ENCODE data around the gene HTATSF1.

Gene HTATSF1

GRCh38 chrX:136452614-136453013, 44.8 kb upstream of the HTATSF1 start:
- Histone ChIP-seq H4K20me1 (ENCODE audit: insufficient read depth, low read length, poor library complexity, severe bottlenecking) (no peaks in the 10 kb centered on the region), H3F3A (ENCODE audit: low read depth) (no peaks in the 10 kb centered on the region), H3K9me3 (ENCODE audit: insufficient read depth, low read depth, low read length) (no peaks in the 10 kb centered on the region), H3K79me2 (ENCODE audit: insufficient read depth, low read length) (no peaks in the 10 kb centered on the region), H3K4me2 (ENCODE audit: low read depth, low read length, poor library complexity, severe bottlenecking) (no peak overlapping the region), H3K36me3 (ENCODE audit: insufficient read depth, low read length) (no peaks in the 10 kb centered on the region), H3K9me2 (replicated peaks; ENCODE audit: low read depth, low read length) (no peaks in the 10 kb centered on the region), H3K9ac (ENCODE audit: low read depth, low read length, poor library complexity, severe bottlenecking) (no peak overlapping the region), H3K27me3 (ENCODE audit: insufficient read depth, low read length, poor library complexity, severe bottlenecking) (no peaks in the 10 kb centered on the region), H2AFZ (ENCODE audit: low read length) (no peak overlapping the region), H3K4me1 (ENCODE audit: insufficient read depth, low read length, poor library complexity, severe bottlenecking) (no peaks in the 10 kb centered on the region), H3K4me3 (ENCODE audit: low read length, poor library complexity, severe bottlenecking) (no peak overlapping the region)
- no peak for TF ChIP-seq EZH2phosphoT487 (IDR thresholded peaks at IDR 0.05; ENCODE audit: borderline replicate concordance)
- TF ChIP-seq CTCF (conservative IDR thresholded peaks at IDR 0.05; ENCODE audit: low read length), result no peak

GRCh38 chrX:136453114-136453513, 44.3 kb upstream of the HTATSF1 start:
- Histone ChIP-seq H3K9me2 (replicated peaks; ENCODE audit: low read depth, low read length) (no peaks in the 10 kb centered on the region), H3K9ac (ENCODE audit: low read depth, low read length, poor library complexity, severe bottlenecking) (no peak overlapping the region), H3K27me3 (ENCODE audit: insufficient read depth, low read length, poor library complexity, severe bottlenecking) (no peaks in the 10 kb centered on the region), H3K9me3 (ENCODE audit: insufficient read depth, low read depth, low read length) (no peaks in the 10 kb centered on the region), H3K4me1 (ENCODE audit: insufficient read depth, low read length, poor library complexity, severe bottlenecking) (no peaks in the 10 kb centered on the region), H4K20me1 (ENCODE audit: insufficient read depth, low read length, poor library complexity, severe bottlenecking) (no peaks in the 10 kb centered on the region), H3F3A (ENCODE audit: low read depth) (no peaks in the 10 kb centered on the region), H3K4me3 (ENCODE audit: low read length, poor library complexity, severe bottlenecking) (no peak overlapping the region), H3K4me2 (ENCODE audit: low read depth, low read length, poor library complexity, severe bottlenecking) (no peak overlapping the region), H3K36me3 (ENCODE audit: insufficient read depth, low read length) (no peaks in the 10 kb centered on the region), H2AFZ (ENCODE audit: low read length) (no peak overlapping the region), H3K79me2 (ENCODE audit: insufficient read depth, low read length) (no peaks in the 10 kb centered on the region)
- TF ChIP-seq EZH2phosphoT487 (IDR thresholded peaks at IDR 0.05; ENCODE audit: borderline replicate concordance) (no peak), CTCF (conservative IDR thresholded peaks at IDR 0.05; ENCODE audit: low read length) (no peak)

GRCh38 chrX:136453771-136454170, 43.6 kb upstream of the HTATSF1 start:
- no peak overlapping the region for H3K4me2 ChIP-seq (ENCODE audit: low read depth, low read length, poor library complexity, severe bottlenecking)
- H3K4me1 ChIP-seq (ENCODE audit: insufficient read depth, low read length, poor library complexity, severe bottlenecking), result no peaks in the 10 kb centered on the region
- no peaks in the 10 kb centered on the region for H3K36me3 ChIP-seq (ENCODE audit: insufficient read depth, low read length)
- no peaks in the 10 kb centered on the region for H4K20me1 ChIP-seq (ENCODE audit: insufficient read depth, low read length, poor library complexity, severe bottlenecking)
- H3K9me3 ChIP-seq (ENCODE audit: insufficient read depth, low read depth, low read length), result no peaks in the 10 kb centered on the region
- H3K79me2 ChIP-seq (ENCODE audit: insufficient read depth, low read length), result no peaks in the 10 kb centered on the region
- no peaks in the 10 kb centered on the region for H3K27me3 ChIP-seq (ENCODE audit: insufficient read depth, low read length, poor library complexity, severe bottlenecking)
- TF ChIP-seq EZH2phosphoT487 (IDR thresholded peaks at IDR 0.05; ENCODE audit: borderline replicate concordance), result no peak
- TF ChIP-seq CTCF (conservative IDR thresholded peaks at IDR 0.05; ENCODE audit: low read length), result no peak
- no peak overlapping the region for H2AFZ ChIP-seq (ENCODE audit: low read length)
- H3F3A ChIP-seq (ENCODE audit: low read depth), result no peaks in the 10 kb centered on the region
- no peak overlapping the region for H3K4me3 ChIP-seq (ENCODE audit: low read length, poor library complexity, severe bottlenecking)
- no peaks in the 10 kb centered on the region for H3K9me2 ChIP-seq (replicated peaks; ENCODE audit: low read depth, low read length)
- no peak overlapping the region for H3K9ac ChIP-seq (ENCODE audit: low read depth, low read length, poor library complexity, severe bottlenecking)
